Mucosa of stomach (tissue), 1 donor: Measurements from ENCODE around the gene PRKAA1.
A peak's percentile ranks its signal among the peaks of the same experiment; 100 is the strongest.

Experiments used
- H3K27me3 ChIP-seq: one replicate; pipeline ENCODE4 v1.7.0; 2013; ENCODE audit warnings: mild to moderate bottlenecking, low read length; ENCODE audit not compliant: control insufficient read depth, insufficient read depth
- H3K36me3 ChIP-seq: one replicate; pipeline ENCODE4 v1.7.0; 2013; ENCODE audit warnings: low read length; ENCODE audit not compliant: control insufficient read depth, insufficient read depth
- H3K4me1 ChIP-seq: one replicate; pipeline ENCODE4 v1.7.0; 2013; ENCODE audit warnings: mild to moderate bottlenecking, low read length; ENCODE audit not compliant: control insufficient read depth, insufficient read depth
- H3K4me3 ChIP-seq: one replicate; pipeline ENCODE4 v1.7.0; 2013; ENCODE audit warnings: low read length
- H3K9ac ChIP-seq: one replicate; pipeline ENCODE4 v1.7.0; 2013; ENCODE audit warnings: mild to moderate bottlenecking, low read length, moderate library complexity
- H3K9me3 ChIP-seq: one replicate; pipeline ENCODE4 v1.7.0; 2013; ENCODE audit warnings: mild to moderate bottlenecking, low read length, moderate library complexity; ENCODE audit not compliant: control insufficient read depth
- donor health status: Pancreatic carcinoma.

The PRKAA1 gene

DNA sequence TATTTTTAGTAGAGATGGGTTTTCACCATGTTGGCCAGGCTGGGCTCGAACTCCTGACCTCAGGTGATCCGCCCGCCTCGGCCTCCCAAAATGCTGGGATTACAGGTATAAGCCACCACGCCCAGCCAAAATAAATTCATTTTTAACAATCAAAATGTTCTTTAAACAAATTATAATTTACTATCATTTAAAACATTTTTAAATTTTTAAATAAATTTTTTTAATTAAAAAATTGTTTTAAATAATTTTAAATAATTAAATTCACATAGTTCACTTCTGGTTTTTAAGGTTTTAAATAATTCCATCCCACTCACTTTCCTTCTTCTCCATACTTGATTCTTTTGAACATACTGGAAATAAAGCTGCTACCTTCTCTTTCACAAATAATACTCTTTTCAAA, 27.4 kb downstream of the PRKAA1 start:
- Histone ChIP-seq H3K4me3 (no peak overlapping the region), H3K36me3 (peaks cover 6% of the 10 kb centered on the region), H3K9ac (no peak overlapping the region), H3K4me1 (peaks cover 9% of the 10 kb centered on the region), H3K27me3 (no peaks in the 10 kb centered on the region), H3K9me3 (no peaks in the 10 kb centered on the region)

DNA sequence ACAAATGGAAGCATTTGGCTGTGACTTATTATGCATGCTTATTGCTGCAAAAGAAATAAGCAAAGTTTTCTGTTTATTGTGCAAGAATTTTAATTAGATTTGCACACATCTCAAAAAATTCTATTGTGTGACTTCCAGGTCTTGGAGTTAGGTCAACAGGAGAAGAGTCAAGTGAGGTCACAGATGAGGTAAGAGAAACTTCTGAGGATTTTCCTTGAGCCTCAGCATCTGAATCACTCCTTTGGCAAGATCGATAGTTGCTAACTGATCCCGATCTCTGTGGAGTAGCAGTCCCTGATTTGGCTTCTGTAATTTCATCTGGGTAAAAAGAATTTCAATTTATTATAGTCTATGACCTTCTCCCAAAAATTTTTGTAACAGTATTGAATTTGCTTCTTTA, 35.5 kb downstream of the PRKAA1 start:
- Histone ChIP-seq H3K4me3 (no peak overlapping the region), H3K4me1 (no peaks in the 10 kb centered on the region), H3K36me3 (no peaks in the 10 kb centered on the region)

DNA sequence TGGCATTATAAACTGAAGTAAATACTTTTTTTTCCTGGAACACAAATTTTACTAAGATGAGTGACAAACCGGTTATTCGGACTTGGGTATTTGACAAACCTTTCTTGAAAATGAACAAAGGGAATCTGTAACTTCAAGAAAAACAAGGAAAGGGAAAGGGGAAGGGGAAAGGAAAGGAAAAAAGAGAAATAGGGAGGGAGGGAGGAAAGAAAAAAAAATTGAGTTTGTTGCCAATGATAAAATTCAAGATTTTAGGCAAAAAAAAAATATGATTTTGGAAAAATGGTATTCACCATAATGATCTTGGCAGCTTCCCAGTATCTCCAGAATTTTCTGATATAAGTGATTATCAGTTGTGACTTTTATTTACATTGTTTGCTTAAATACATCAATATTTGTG, 40.8 kb downstream of the PRKAA1 start:
- Histone ChIP-seq H3K36me3 (no peaks in the 10 kb centered on the region), H3K4me1 (no peaks in the 10 kb centered on the region), H3K27me3 (no peaks in the 10 kb centered on the region), H3K9me3 (no peaks in the 10 kb centered on the region), H3K9ac (no peak overlapping the region), H3K4me3 (no peak overlapping the region)

More for the DNA sequence above, 35.5 kb downstream of the PRKAA1 start:
- Histone ChIP-seq H3K27me3 (no peaks in the 10 kb centered on the region), H3K9me3 (no peaks in the 10 kb centered on the region), H3K9ac (no peak overlapping the region)

DNA sequence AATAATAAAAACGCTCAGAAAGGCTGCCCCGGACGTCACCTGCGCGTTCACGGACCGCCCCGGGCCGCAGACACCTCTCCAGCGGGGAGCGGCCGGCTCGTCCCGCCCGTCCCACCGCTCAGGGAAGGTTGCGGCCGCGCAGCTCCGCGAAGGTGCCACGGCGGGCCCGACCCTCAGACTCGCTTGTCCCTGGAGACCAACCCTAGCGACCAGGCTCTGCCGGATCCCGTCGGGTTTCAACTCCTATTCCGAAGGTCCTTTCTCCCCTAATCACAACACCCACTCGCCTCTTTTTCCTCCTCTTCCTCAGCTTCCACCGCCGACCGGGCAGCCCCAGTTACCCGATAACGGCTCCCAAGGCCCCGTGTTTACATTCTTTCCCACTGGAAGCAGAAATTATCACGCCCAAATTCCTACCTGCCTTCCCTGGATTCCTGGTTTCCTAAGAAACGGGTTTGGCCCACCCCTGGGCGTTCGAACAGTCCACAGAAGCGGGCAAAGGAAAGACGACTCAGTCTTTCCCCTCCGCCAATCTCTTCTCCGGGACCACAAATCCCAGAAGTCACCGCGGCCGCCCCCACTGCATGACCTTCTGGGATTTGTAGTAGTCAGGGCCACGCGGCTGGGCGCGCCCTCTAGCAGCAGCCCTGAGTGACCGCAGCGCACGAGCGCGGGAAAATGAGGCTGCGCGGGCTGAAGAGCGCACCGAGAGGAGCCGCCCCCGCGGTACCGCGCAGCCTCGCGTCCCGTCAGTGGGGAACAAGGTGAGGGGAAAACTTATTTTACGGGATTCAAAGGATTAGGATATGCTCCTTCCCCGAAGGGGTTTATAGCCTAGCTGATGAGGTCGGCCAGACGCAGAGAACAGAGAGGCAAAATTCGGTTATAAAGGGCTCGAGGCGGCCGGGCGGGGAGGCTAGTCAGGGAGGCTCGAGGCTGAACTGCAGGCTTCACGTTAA, 42.5 kb downstream of the PRKAA1 start, which contains the start of gene TTC33:
Gene TTC33 (minus strand): TSS at position 555 of the 959 bp plus-strand sequence. CDS start 8,943 bp downstream, outside the sequence.
- no peaks in the 10 kb centered on the region for H3K9me3 ChIP-seq
- no peaks in the 10 kb centered on the region for H3K27me3 ChIP-seq
- peak within 1 kb of the TSS; percentile 94 for H3K9ac ChIP-seq
- no peaks in the 10 kb centered on the region for H3K36me3 ChIP-seq
- no peaks in the 10 kb centered on the region for H3K4me1 ChIP-seq
- peak within 1 kb of the TSS; percentile 78 for H3K4me3 ChIP-seq

DNA sequence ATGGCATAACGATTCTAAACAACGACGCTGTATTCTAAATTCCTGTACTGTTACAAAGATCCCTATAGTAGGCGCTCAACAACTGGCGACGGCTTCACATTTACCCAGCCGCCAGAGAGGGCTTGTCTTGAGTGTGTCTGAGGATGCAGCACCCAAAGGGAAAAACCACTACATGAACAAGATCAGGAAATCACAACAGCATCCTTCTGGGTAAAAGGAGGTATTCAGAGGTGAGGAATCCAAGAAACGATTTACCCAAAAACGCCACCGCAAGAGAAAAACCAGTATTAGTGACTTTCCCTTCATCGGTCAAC, 43.1 kb downstream of the PRKAA1 start:
- Histone ChIP-seq H3K36me3 (no peaks in the 10 kb centered on the region), H3K4me3 (peak overlapping the region; percentile 78), H3K9me3 (no peaks in the 10 kb centered on the region), H3K27me3 (no peaks in the 10 kb centered on the region), H3K4me1 (no peaks in the 10 kb centered on the region), H3K9ac (peak overlapping the region; percentile 94)

DNA sequence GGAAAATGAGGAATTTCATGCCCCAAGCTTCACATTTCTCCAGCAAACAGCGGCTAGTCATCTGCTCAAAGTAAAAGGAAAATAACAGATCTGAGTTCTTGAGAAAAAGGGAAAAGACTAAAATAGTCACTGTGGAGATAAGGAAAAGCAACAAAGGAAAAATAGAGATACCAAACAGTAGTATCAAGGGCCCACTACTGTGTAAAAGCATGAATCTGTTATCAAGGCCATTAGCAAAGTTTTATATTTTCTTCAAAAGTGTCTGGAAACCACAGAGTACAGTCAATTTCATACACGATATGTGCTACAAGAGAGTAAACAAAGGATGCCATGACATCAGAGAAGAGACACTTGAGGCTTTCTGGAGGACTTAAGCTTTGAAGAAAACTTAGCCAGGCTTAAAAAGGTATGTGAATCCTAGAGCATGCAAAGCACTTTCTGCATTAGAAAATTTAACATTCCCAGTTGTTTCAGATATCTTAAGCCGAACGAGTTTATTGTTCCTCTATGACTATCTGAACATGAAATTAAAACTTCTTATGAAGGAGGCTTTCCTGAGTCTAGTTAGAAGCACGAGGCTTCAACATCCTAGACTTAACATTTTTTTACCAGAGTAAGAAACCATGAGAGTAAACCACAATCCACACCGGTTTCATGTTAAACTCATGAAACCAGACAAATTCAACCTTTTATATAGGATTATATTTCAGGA, 43.6 kb downstream of the PRKAA1 start:
- Histone ChIP-seq H3K36me3 (no peaks in the 10 kb centered on the region), H3K9ac (peak overlapping the region; percentile 94), H3K27me3 (no peaks in the 10 kb centered on the region), H3K9me3 (no peaks in the 10 kb centered on the region), H3K4me1 (no peaks in the 10 kb centered on the region), H3K4me3 (peak overlapping the region; percentile 78)

DNA sequence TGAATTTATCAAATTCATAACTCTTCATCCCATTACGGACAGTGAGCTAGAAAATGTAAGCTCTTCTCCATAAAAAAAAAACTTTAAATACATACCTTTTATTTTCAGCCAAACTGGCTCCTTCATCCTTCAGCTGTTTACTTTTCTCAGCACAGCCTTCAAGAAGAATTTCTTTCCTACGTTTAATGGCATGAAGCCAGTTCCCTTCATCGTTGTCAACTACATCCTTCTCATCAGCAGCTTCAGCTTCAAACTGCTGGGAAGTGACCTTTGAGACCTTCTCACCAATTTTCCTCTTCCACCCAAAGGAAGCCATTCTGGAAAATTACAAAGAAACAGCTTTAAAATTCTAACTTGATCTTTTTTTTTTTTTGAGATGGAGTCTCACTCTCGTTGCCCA, 51.5 kb downstream of the PRKAA1 start:
- Histone ChIP-seq H3K36me3 (no peaks in the 10 kb centered on the region), H3K9ac (no peak overlapping the region), H3K4me3 (no peak overlapping the region), H3K9me3 (no peaks in the 10 kb centered on the region), H3K27me3 (no peaks in the 10 kb centered on the region), H3K4me1 (no peaks in the 10 kb centered on the region)

DNA sequence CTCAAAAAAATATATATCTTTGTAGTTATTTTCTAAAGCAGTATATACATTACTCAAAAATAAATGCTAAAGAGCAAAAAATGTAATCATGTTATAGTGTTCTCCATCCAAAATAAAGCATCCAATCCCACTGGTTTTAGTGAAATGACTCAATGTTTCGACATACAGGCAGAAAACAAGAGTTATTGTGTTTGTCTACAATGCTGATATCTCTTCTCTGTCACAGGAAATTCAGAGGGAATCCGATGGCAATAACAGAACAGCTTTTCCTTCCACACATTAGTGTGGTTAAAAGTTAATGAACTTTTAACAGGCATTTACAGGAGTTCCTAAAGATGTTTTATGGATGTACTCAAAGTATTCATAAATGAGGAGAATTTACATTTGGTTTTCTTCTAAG, 54.4 kb downstream of the PRKAA1 start:
- Histone ChIP-seq H3K9ac (no peak overlapping the region), H3K36me3 (no peaks in the 10 kb centered on the region), H3K4me1 (no peaks in the 10 kb centered on the region), H3K9me3 (no peaks in the 10 kb centered on the region), H3K4me3 (no peak overlapping the region), H3K27me3 (no peaks in the 10 kb centered on the region)

DNA sequence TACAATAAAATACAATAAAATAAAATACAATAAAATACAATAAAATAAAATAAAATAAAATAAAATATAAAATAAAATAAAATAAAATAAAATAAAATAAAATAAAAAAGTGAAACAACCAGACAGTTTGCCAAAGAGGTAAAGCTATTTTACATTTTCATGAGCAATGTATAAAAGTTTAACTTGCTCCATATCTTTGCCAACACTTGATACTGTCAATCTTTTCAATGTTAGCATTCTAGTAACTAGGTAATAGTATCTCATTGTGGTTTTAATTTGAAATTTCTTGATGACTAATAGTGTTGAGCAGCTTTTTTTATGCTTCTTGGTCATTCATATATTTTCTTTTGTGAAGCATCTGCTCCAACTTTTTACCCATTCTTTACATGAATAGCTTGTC, 59.7 kb downstream of the PRKAA1 start:
- no peaks in the 10 kb centered on the region for H3K9me3 ChIP-seq
- no peak overlapping the region for H3K4me3 ChIP-seq

DNA sequence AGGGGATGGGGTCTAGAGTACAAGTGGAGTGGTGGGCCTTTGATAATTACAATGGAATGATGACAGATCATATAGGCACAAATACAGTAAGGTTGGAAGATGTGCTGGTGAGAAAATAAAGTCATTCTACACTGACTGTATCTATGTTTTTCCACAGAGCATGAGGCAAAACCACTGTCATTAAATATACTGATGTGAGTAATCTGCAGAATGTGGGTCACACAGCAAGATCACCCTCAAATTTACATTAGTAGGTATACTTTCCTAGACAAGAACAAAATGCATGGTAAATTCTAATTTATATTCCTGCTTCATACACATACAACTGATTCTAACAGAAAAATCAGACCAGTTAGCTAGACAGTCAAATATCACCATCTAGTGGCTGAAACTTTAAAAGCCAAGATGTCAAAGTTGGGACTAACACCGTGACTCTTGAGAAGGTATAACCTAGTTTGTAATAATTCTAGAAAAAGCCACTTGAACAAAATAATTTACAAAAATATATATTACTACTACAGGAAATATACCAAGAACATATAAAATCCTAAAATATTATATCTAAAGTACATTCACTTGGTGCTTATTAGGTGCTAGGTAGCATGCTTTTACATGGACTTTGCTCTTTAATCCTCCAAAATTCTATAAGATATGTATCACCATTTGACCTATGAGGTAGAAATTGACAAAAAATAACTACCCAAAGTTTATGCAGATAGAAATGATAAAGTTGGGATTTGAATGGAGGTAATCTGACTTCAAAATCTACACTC, 61.9 kb downstream of the PRKAA1 start:
- Histone ChIP-seq H3K27me3 (no peaks in the 10 kb centered on the region), H3K9me3 (no peaks in the 10 kb centered on the region), H3K4me1 (peaks cover 31% of the 10 kb centered on the region), H3K36me3 (no peaks in the 10 kb centered on the region), H3K9ac (no peak overlapping the region), H3K4me3 (no peak overlapping the region)

More for the DNA sequence above, 59.7 kb downstream of the PRKAA1 start:
- no peaks in the 10 kb centered on the region for H3K27me3 ChIP-seq
- peaks cover 22% of the 10 kb centered on the region for H3K4me1 ChIP-seq
- no peaks in the 10 kb centered on the region for H3K36me3 ChIP-seq
- no peak overlapping the region for H3K9ac ChIP-seq

DNA sequence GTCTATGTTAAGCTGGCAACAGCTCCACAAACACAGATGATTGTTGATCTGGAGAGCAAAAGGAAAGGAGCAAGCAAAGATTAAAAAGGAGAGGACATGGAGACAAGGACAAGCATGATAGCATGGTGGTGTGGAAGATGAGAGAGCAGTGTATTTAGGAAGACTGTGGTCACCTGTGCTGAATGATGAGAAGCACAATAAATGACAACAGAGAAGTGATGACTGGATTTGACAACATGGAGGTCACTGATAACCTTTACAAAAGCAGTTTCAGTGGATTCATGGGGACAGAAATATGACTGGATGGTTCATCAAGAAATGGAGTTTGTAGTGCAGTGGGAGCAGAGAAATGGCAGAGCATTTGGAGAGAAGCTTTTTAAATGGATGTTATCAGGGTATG, 62.6 kb downstream of the PRKAA1 start:
- no peaks in the 10 kb centered on the region for H3K36me3 ChIP-seq
- H3K4me3 ChIP-seq, result no peak overlapping the region
- H3K4me1 ChIP-seq, result peaks cover 35% of the 10 kb centered on the region
- no peaks in the 10 kb centered on the region for H3K27me3 ChIP-seq
- no peak overlapping the region for H3K9ac ChIP-seq
- no peaks in the 10 kb centered on the region for H3K9me3 ChIP-seq

DNA sequence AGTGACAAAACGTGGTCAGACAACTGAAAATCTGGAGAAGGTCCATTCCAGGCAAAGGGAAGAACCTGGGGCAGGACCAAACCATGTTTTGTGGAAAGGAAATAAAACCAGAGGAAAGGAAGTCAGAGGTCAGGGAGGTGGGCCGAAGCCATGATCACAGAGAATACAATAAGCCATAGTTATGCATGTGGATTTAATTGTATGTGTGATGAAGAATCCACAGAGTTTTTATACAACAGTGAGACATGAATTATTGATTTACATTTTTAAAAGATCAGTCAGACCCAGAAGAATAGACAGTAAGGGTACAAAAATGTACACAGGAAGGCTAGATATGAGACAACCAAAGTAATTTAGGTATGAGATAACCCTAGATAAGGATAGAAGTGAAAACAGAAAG, 63.2 kb downstream of the PRKAA1 start:
- no peak overlapping the region for H3K9ac ChIP-seq
- H3K9me3 ChIP-seq, result no peaks in the 10 kb centered on the region
- peaks cover 35% of the 10 kb centered on the region for H3K4me1 ChIP-seq
- no peaks in the 10 kb centered on the region for H3K27me3 ChIP-seq
- no peak overlapping the region for H3K4me3 ChIP-seq
- no peaks in the 10 kb centered on the region for H3K36me3 ChIP-seq
